ENCODE data around the gene PKM. TPM values are rescaled to one million over a fixed set of nuclear protein-coding genes. Genes with fewer than 3 reads are reported as not detected.

PKM gene
- total RNA-seq, 4 donors from 2014 or later = 343 to 646 (median 543) TPM

- 72 to 90% methylated on average over 2 to 3 of the region's 15 CpGs for WGBS, 2 donors (ENCODE audit: low coverage in 1 of 2)
- ATAC-seq = no peak
- peaks cover 0 to 65% (median 2%) of the 10 kb centered on the region in 3 donors for H3K4me1 ChIP-seq
Measured at GRCh38 chr15:72200395-72201237, 30.4 kb downstream of the PKM start.

GRCh38 chr15:72199721-72200212 is 31.2 kb downstream of the PKM start:
- 57% methylated on average over 1 of the region's 2 CpGs; no CpG with 5 or more reads in 1 of the 2 donors for WGBS, 2 donors (ENCODE audit: low coverage in 1 of 2)
- ATAC-seq = peak; percentile 67
- peaks cover 18% of the 10 kb centered on the region for H3K27me3 ChIP-seq
- TF ChIP-seq EP300 (IDR thresholded peaks at IDR 0.05) (no peak), CTCF (IDR thresholded peaks at IDR 0.05) (peak in 3 of 4 experiments; percentile 89 to 93 (median 91)), POLR2AphosphoS5 (IDR thresholded peaks at IDR 0.05) (peak; percentile 49)
- H3K9me3 ChIP-seq = no peaks in the 10 kb centered on the region
- H3K4me1 ChIP-seq = peaks cover 0 to 65% (median 2%) of the 10 kb centered on the region in 3 donors
- no peak overlapping the region for H3K4me3 ChIP-seq
- H3K27ac ChIP-seq = peak overlapping the region in 2 of 4 donors; percentile 13 to 50
- peaks cover 0 to 64% of the 10 kb centered on the region in 2 donors for H3K36me3 ChIP-seq

More at GRCh38 chr15:72200395-72201237, 30.4 kb downstream of the PKM start:
- no peaks in the 10 kb centered on the region for H3K9me3 ChIP-seq
- peaks cover 18% of the 10 kb centered on the region for H3K27me3 ChIP-seq
- peaks cover 0 to 73% of the 10 kb centered on the region in 2 donors for H3K36me3 ChIP-seq
- TF ChIP-seq POLR2AphosphoS5 (IDR thresholded peaks at IDR 0.05) (no peak), POLR2A (IDR thresholded peaks at IDR 0.05) (no peak), EP300 (IDR thresholded peaks at IDR 0.05) (no peak), CTCF (IDR thresholded peaks at IDR 0.05) (no peak)
- peak overlapping the region in 3 of 4 donors; percentile 13 to 55 (median 50) for H3K27ac ChIP-seq
- no peak overlapping the region for H3K4me3 ChIP-seq

- peaks cover 0 to 58% of the 10 kb centered on the region in 2 donors for H3K36me3 ChIP-seq
- H3K27ac ChIP-seq = no peak overlapping the region
- H3K4me3 ChIP-seq = no peak overlapping the region
- 80 to 83% methylated on average over 1 of the region's 2 CpGs for WGBS, 2 donors (ENCODE audit: low coverage in 1 of 2)
- TF ChIP-seq EP300 (IDR thresholded peaks at IDR 0.05) = no peak
- no peak for TF ChIP-seq POLR2A (IDR thresholded peaks at IDR 0.05)
- TF ChIP-seq POLR2AphosphoS5 (IDR thresholded peaks at IDR 0.05) = no peak
- no peak for TF ChIP-seq CTCF (IDR thresholded peaks at IDR 0.05)
- ATAC-seq = no peak
- H3K27me3 ChIP-seq = peaks cover 18% of the 10 kb centered on the region
- no peaks in the 10 kb centered on the region for H3K9me3 ChIP-seq
- H3K4me1 ChIP-seq = peaks cover 0 to 60% (median 2%) of the 10 kb centered on the region in 3 donors
Measured at GRCh38 chr15:72199205-72199515, 31.8 kb downstream of the PKM start.

GRCh38 chr15:72198356-72199204 is 32.4 kb downstream of the PKM start:
- Histone ChIP-seq H3K27ac (no peak overlapping the region), H3K36me3 (peaks cover 0 to 53% of the 10 kb centered on the region in 2 donors), H3K9me3 (no peaks in the 10 kb centered on the region), H3K4me3 (no peak overlapping the region), H3K4me1 (peaks cover 0 to 54% (median 0%) of the 10 kb centered on the region in 3 donors), H3K27me3 (peaks cover 18% of the 10 kb centered on the region)
- ATAC-seq = no peak
- TF ChIP-seq POLR2A (IDR thresholded peaks at IDR 0.05) (no peak), EP300 (IDR thresholded peaks at IDR 0.05) (no peak), POLR2AphosphoS5 (IDR thresholded peaks at IDR 0.05) (no peak), CTCF (IDR thresholded peaks at IDR 0.05) (no peak)
- WGBS, 2 donors (ENCODE audit: low coverage in 1 of 2) = 0 to 86% methylated on average over 1 to 6 of the region's 11 CpGs

Measured in gastroesophageal sphincter (tissue), 4 donors.